HEK293 (cell line): ENCODE data around the gene BCL11A.

Experiments
- CTCF ChIA-PET: fragments of 350-600 bp; formaldehyde crosslinking; extraction: SDS; loops from one replicate; lab custom pipeline; 2021; ENCODE audit warnings: antibody characterized with exemption; lab: Yijun Ruan, JAX
- POLR2A ChIA-PET: fragments of 300-600 bp; formaldehyde crosslinking; extraction: SDS; loops from one replicate; lab custom pipeline; 2020; ENCODE audit warnings: antibody characterized with exemption, inconsistent platforms; lab: Yijun Ruan, JAX
- H3K27ac ChIP-seq: fragments of 200-500 bp; sonication (Bioruptor generic); 2 replicates; pipeline ENCODE4 v1.5.1; 2014; ENCODE audit warnings: low read depth, low read length, control low read depth, inconsistent platforms; ENCODE audit errors: extremely low read depth
- H3K36me3 ChIP-seq, 2 experiments: fragments of 200-500 bp in 1 of 2; sonication (Bioruptor generic) in 1 of 2; 1 replicate in 1 of 2; 2 replicates in 1 of 2; pipeline ENCODE4 v1.5.1; 2014 to 2017; ENCODE audit warnings: inconsistent platforms in 2 of 2, low read length in 2 of 2; ENCODE audit not compliant: control insufficient read depth in 2 of 2, insufficient read depth in 1 of 2
- H3K4me1 ChIP-seq: fragments of 200-500 bp; sonication (Bioruptor generic); 2 replicates; pipeline ENCODE4 v1.5.1; 2014; ENCODE audit warnings: mild to moderate bottlenecking, low read length, inconsistent platforms; ENCODE audit not compliant: control insufficient read depth, insufficient read depth
- H3K4me3 ChIP-seq: 2 replicates; pipeline ENCODE4 v1.5.1; 2011; ENCODE audit warnings: low read depth, mild to moderate bottlenecking, control low read depth, low read length, moderate library complexity
- H3K9me3 ChIP-seq: fragments of 200-500 bp; sonication (Bioruptor generic); 2 replicates; pipeline ENCODE4 v1.5.1; 2014; ENCODE audit warnings: low read depth, low read length, inconsistent platforms; ENCODE audit not compliant: control insufficient read depth, insufficient read depth
- BCL11A ChIP-seq: fragments of 450-650 bp; formaldehyde crosslinking; IDR thresholded peaks from 2 replicates; pipeline ENCODE4 v1.5.1; 2016; ENCODE audit warnings: low read depth, missing biosample characterization, missing genetic modification characterization
- HIC1 ChIP-seq: fragments of 450-650 bp; formaldehyde crosslinking; IDR thresholded peaks from 2 replicates; pipeline ENCODE4 v1.5.1; 2016; ENCODE audit warnings: missing biosample characterization, missing genetic modification characterization
- HOXC10 ChIP-seq: sonication (generic); formaldehyde crosslinking; IDR thresholded peaks from 2 replicates; pipeline ENCODE4 v1.8.1; 2023; ENCODE audit warnings: mild to moderate bottlenecking, missing genetic modification reagents
- KLF8 ChIP-seq: fragments of 450-650 bp; formaldehyde crosslinking; IDR thresholded peaks from 2 replicates; pipeline ENCODE4 v1.5.1; 2016; ENCODE audit warnings: missing biosample characterization, missing genetic modification characterization
- MZF1 ChIP-seq: fragments of 450-650 bp; formaldehyde crosslinking; IDR thresholded peaks from 2 replicates; pipeline ENCODE4 v1.5.1; 2017; ENCODE audit warnings: missing biosample characterization, missing genetic modification characterization, borderline replicate concordance
- OVOL3 ChIP-seq: fragments of 450-650 bp; formaldehyde crosslinking; IDR thresholded peaks from 2 replicates; pipeline ENCODE4 v1.5.1; 2016; ENCODE audit warnings: missing biosample characterization, missing genetic modification characterization
- SCRT1 ChIP-seq: fragments of 450-650 bp; formaldehyde crosslinking; IDR thresholded peaks from 2 replicates; pipeline ENCODE4 v1.5.1; 2016; ENCODE audit warnings: missing biosample characterization, missing genetic modification characterization, borderline replicate concordance
- TCF7L2 ChIP-seq: IDR thresholded peaks from 2 replicates; pipeline ENCODE4 v1.6.1; 2011; ENCODE audit warnings: low read depth, mild to moderate bottlenecking, inconsistent platforms, low read length, moderate library complexity, borderline replicate concordance
- TRIM28 ChIP-seq: IDR thresholded peaks from 2 replicates; pipeline ENCODE4 v1.6.1; 2011; ENCODE audit warnings: low read length, control low read depth, borderline replicate concordance
- ZBTB26 ChIP-seq: fragments of 450-650 bp; formaldehyde crosslinking; optimal IDR thresholded peaks from 2 replicates; pipeline ENCODE3; 2016; ENCODE audit warnings: missing biosample characterization, mild to moderate bottlenecking, missing genetic modification characterization
- ZBTB8A ChIP-seq: fragments of 450-650 bp; formaldehyde crosslinking; IDR thresholded peaks from 2 replicates; pipeline ENCODE4 v1.5.1; 2016; ENCODE audit warnings: missing biosample characterization, missing genetic modification characterization
- ZFP69B ChIP-seq: fragments of 450-650 bp; formaldehyde crosslinking; IDR thresholded peaks from 2 replicates; pipeline ENCODE4 v1.5.1; 2016; ENCODE audit warnings: missing biosample characterization, missing genetic modification characterization
- ZNF292 ChIP-seq: fragments of 450-650 bp; formaldehyde crosslinking; IDR thresholded peaks from 2 replicates; pipeline ENCODE4 v1.5.1; 2016; ENCODE audit warnings: low read depth, missing biosample characterization, missing genetic modification characterization, borderline replicate concordance
- ZNF335 ChIP-seq: fragments of 450-650 bp; formaldehyde crosslinking; conservative IDR thresholded peaks from 2 replicates; pipeline ENCODE4 v1.5.1; 2016; ENCODE audit warnings: missing biosample characterization, missing genetic modification characterization
- ZNF394 ChIP-seq: fragments of 450-650 bp; formaldehyde crosslinking; IDR thresholded peaks from 2 replicates; pipeline ENCODE4 v1.5.1; 2016; ENCODE audit warnings: missing biosample characterization, missing genetic modification characterization, mild to moderate bottlenecking, moderate library complexity, borderline replicate concordance
- ZNF423 ChIP-seq: fragments of 450-650 bp; formaldehyde crosslinking; IDR thresholded peaks from 2 replicates; pipeline ENCODE4 v1.5.1; 2016; ENCODE audit warnings: missing biosample characterization, missing genetic modification characterization
- ZNF48 ChIP-seq: fragments of 450-650 bp; formaldehyde crosslinking; IDR thresholded peaks from 2 replicates; pipeline ENCODE4 v1.5.1; 2016; ENCODE audit warnings: missing biosample characterization, missing genetic modification characterization
- ZNF549 ChIP-seq: fragments of 450-650 bp; IDR thresholded peaks from 2 replicates; pipeline ENCODE4 v1.5.1; 2018; ENCODE audit warnings: missing biosample characterization, missing genetic modification characterization, mild to moderate bottlenecking, inconsistent platforms, moderate library complexity
- ZNF555 ChIP-seq: fragments of 450-650 bp; formaldehyde crosslinking; conservative IDR thresholded peaks from 2 replicates; pipeline ENCODE4 v1.5.1; 2017; ENCODE audit warnings: missing biosample characterization, mild to moderate bottlenecking, missing genetic modification characterization, inconsistent platforms
- ZNF580 ChIP-seq: fragments of 450-650 bp; formaldehyde crosslinking; IDR thresholded peaks from 2 replicates; pipeline ENCODE4 v1.5.1; 2016; ENCODE audit warnings: missing biosample characterization, missing genetic modification characterization
- ZNF654 ChIP-seq: fragments of 450-650 bp; formaldehyde crosslinking; IDR thresholded peaks from 2 replicates; pipeline ENCODE4 v1.5.1; 2016; ENCODE audit warnings: low read depth, missing biosample characterization, missing genetic modification characterization
- ZNF701 ChIP-seq: fragments of 450-650 bp; formaldehyde crosslinking; IDR thresholded peaks from 2 replicates; pipeline ENCODE4 v1.5.1; 2016; ENCODE audit warnings: missing biosample characterization, missing genetic modification characterization
- ZSCAN30 ChIP-seq: fragments of 450-650 bp; IDR thresholded peaks from 2 replicates; pipeline ENCODE4 v1.5.1; 2018; ENCODE audit warnings: missing biosample characterization, mild to moderate bottlenecking, missing genetic modification characterization, moderate library complexity
- TF ChIP-seq, protein P1 (sequence below): fragments of 450-650 bp; formaldehyde crosslinking; IDR thresholded peaks from 2 replicates; pipeline ENCODE4 v1.5.1; 2016; ENCODE audit warnings: missing biosample characterization, missing genetic modification characterization
- TF ChIP-seq, protein P2 (sequence below): fragments of 450-650 bp; formaldehyde crosslinking; IDR thresholded peaks from 2 replicates; pipeline ENCODE4 v1.5.1; 2016; ENCODE audit warnings: missing biosample characterization, missing genetic modification characterization

Gene BCL11A

DNA sequence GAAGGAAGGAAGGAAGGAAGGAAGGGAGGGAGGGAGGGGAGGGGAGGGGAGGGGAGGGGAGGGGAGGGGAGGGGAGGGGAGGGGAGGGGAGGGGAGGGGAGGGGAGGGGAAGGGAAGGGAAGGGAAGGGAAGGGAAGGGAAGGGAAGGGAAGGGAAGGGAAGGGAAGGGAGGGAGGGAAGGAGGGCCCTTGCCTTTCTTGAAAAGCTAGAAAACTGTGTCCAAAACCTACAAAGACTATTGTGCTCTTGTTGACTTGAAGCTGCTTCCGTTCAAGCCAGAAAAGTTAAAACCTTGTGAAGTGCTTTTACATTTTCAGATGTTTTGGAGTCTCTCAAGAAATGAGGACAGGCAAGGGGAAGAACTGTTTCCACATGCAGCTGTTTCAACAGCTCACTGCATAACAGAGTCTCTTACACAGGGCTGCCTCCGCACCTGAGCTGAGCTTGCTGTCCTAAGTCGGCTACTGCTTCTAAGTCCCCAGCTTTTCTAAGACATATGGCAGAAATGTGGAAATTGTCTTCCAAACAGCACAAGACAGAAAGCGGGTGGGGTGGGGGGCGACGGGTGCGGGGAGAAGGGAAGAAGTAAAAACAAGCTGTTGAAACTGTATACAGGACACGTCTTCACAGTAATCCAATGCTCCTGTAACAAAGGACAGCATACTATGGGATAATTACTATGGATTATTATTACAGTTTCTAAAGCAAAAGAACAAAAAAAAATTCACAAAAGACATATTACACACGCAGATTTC lies 46.1 kb downstream of the BCL11A start (continued):
- TF ChIP-seq ZNF580 (tag by site-specific recombination), result no peak
- no peak for TF ChIP-seq ZNF394 (tag by site-specific recombination)
- no peak for TF ChIP-seq MZF1
- no peak for TF ChIP-seq HOXC10 (CRISPR knock-in tag)
- TF ChIP-seq HIC1 (tag by site-specific recombination), result no peak

DNA sequence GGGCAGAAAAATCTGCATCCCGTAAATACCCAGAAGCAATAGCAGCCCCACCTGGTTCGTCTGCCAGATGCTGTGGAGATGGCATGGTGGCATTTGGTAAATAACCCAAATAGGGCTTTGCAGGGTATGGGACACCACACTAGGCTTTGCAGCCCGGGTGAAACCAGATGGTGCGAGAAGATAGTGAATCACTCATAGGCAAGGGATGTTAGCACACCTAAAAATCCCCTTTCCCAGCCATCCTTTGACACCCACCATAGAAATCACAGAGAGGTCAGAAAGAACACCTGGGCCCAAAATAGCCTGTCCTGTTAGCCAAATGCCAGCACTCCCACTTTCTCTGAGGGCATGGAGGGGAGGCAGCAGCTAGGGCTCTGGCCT lies 47.6 kb downstream of the BCL11A start:
- Histone ChIP-seq H3K27ac (no peak overlapping the region), H3K36me3 (peaks cover 0 to 3% of the 10 kb centered on the region in 2 experiments; a peak in 1 of 3 replicates), H3K4me1 (peaks cover 2% of the 10 kb centered on the region; the same call in 1 of the 2 replicates), H3K9me3 (no peaks in the 10 kb centered on the region), H3K4me3 (no peak overlapping the region)
- POLR2A ChIA-PET, result no interaction called here
- CTCF ChIA-PET, result interaction anchor here (0.5 kb wide), 1 partner anchor 74 kb away, joined by 3 read pairs; no protein-coding TSS in a partner anchor
- no peak for TF ChIP-seq TCF7L2
- TF ChIP-seq, protein P1, sequence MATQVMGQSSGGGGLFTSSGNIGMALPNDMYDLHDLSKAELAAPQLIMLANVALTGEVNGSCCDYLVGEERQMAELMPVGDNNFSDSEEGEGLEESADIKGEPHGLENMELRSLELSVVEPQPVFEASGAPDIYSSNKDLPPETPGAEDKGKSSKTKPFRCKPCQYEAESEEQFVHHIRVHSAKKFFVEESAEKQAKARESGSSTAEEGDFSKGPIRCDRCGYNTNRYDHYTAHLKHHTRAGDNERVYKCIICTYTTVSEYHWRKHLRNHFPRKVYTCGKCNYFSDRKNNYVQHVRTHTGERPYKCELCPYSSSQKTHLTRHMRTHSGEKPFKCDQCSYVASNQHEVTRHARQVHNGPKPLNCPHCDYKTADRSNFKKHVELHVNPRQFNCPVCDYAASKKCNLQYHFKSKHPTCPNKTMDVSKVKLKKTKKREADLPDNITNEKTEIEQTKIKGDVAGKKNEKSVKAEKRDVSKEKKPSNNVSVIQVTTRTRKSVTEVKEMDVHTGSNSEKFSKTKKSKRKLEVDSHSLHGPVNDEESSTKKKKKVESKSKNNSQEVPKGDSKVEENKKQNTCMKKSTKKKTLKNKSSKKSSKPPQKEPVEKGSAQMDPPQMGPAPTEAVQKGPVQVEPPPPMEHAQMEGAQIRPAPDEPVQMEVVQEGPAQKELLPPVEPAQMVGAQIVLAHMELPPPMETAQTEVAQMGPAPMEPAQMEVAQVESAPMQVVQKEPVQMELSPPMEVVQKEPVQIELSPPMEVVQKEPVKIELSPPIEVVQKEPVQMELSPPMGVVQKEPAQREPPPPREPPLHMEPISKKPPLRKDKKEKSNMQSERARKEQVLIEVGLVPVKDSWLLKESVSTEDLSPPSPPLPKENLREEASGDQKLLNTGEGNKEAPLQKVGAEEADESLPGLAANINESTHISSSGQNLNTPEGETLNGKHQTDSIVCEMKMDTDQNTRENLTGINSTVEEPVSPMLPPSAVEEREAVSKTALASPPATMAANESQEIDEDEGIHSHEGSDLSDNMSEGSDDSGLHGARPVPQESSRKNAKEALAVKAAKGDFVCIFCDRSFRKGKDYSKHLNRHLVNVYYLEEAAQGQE (tag by site-specific recombination), result no peak
- TF ChIP-seq ZNF48 (tag by site-specific recombination), result no peak
- no peak for TF ChIP-seq ZBTB26 (tag by site-specific recombination)
- TF ChIP-seq KLF8 (tag by site-specific recombination), result no peak
- no peak for TF ChIP-seq TRIM28
- TF ChIP-seq ZNF701, result no peak
- TF ChIP-seq BCL11A, result no peak
- TF ChIP-seq, protein P2, sequence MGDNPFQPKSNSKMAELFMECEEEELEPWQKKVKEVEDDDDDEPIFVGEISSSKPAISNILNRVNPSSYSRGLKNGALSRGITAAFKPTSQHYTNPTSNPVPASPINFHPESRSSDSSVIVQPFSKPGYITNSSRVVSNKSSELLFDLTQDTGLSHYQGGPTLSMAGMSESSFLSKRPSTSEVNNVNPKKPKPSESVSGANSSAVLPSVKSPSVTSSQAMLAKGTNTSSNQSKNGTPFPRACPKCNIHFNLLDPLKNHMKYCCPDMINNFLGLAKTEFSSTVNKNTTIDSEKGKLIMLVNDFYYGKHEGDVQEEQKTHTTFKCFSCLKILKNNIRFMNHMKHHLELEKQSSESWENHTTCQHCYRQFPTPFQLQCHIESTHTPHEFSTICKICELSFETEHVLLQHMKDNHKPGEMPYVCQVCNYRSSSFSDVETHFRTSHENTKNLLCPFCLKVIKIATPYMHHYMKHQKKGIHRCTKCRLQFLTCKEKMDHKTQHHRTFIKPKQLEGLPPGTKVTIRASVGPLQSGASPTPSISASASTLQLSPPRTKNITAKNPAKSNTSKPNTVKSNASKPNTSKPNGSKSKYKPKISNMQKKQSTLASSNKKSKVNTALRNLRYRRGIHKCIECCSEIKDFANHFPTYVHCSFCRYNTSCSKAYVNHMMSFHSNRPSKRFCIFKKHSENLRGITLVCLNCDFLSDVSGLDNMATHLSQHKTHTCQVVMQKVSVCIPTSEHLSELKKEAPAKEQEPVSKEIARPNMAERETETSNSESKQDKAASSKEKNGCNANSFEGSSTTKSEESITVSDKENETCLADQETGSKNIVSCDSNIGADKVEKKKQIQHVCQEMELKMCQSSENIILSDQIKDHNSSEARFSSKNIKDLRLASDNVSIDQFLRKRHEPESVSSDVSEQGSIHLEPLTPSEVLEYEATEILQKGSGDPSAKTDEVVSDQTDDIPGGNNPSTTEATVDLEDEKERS, result no peak
- TF ChIP-seq ZFP69B (tag by site-specific recombination), result no peak
- no peak for TF ChIP-seq ZNF335 (tag by site-specific recombination)
- no peak for TF ChIP-seq ZNF292 (tag by site-specific recombination)
- no peak for TF ChIP-seq ZSCAN30 (tag by site-specific recombination)
- no peak for TF ChIP-seq ZNF654 (tag by site-specific recombination)
- no peak for TF ChIP-seq ZNF549 (tag by site-specific recombination)
- no peak for TF ChIP-seq ZNF423
- TF ChIP-seq ZBTB8A, result no peak
- no peak for TF ChIP-seq ZNF555 (tag by site-specific recombination)
- no peak for TF ChIP-seq OVOL3 (tag by site-specific recombination)
- no peak for TF ChIP-seq SCRT1
